A673 (cell line): ENCODE measurements around the gene KATNAL1.

Source experiments
- CTCF ChIP-seq: fragments of 300-800, 200-600 bp; sonication (generic); conservative IDR thresholded peaks from 2 replicates; pipeline ENCODE4 v1.5.1; 2017; ENCODE audit warnings: low read depth, mild to moderate bottlenecking, antibody characterized with exemption, low read length, moderate library complexity, mixed read lengths
- EZH2 ChIP-seq: fragments of 200-600 bp; sonication (generic); IDR thresholded peaks from 2 replicates; pipeline ENCODE4 v1.6.1; 2017; ENCODE audit warnings: borderline replicate concordance, low read depth, mild to moderate bottlenecking, mixed read lengths, antibody characterized with exemption, low read length; ENCODE audit not compliant: poor library complexity, severe bottlenecking

GRCh38 chr13:30314562-30314961, 7.2 kb upstream of the KATNAL1 start:
- TF ChIP-seq CTCF (no peak), EZH2 (no peak)
